WTC11 (cell line): ENCODE results near the gene MICAL2. TPM values are rescaled to one million over a fixed set of nuclear protein-coding genes. Genes with fewer than 3 reads are reported as not detected.

Experiments
- ATAC-seq: fragments of 200-7000 bp; cut with Tn5 transposase; 2 replicates; pipeline ENCODE4 v1.10.0; 2021; ENCODE audit warnings: mild to moderate bottlenecking, moderate library complexity
- CTCF ChIA-PET: fragments of 300-600 bp; sonication (Branson Sonifier 250); formaldehyde crosslinking; loops from one replicate; lab custom pipeline; 2021; ENCODE audit warnings: antibody characterized with exemption; lab: Charles Lee
- POLR2A ChIA-PET: fragments of 350-600 bp; sonication (Branson Sonifier 250); formaldehyde crosslinking; loops from one replicate; lab custom pipeline; 2021; ENCODE audit warnings: antibody characterized with exemption; lab: Charles Lee
- DNase-seq: peaks from one replicate; pipeline ENCODE4 v3.0.0; 2021; ENCODE audit warnings: low spot score
- H3K27ac Mint-ChIP-seq: 2 replicates; pipeline ENCODE4 v1.8.0; 2021; ENCODE audit warnings: mixed read lengths
- H3K27me3 Mint-ChIP-seq: 2 replicates; pipeline ENCODE4 v1.8.0; 2021; ENCODE audit warnings: low read depth, mild to moderate bottlenecking, moderate library complexity, mixed read lengths
- H3K36me3 Mint-ChIP-seq: 2 replicates; pipeline ENCODE4 v1.8.0; 2021; ENCODE audit warnings: mixed read lengths
- H3K4me1 Mint-ChIP-seq: 2 replicates; pipeline ENCODE4 v1.8.0; 2022; ENCODE audit warnings: mixed read lengths
- H3K4me3 Mint-ChIP-seq: 2 replicates; pipeline ENCODE4 v1.8.0; 2021; ENCODE audit warnings: mild to moderate bottlenecking, moderate library complexity, mixed read lengths
- H3K9me3 Mint-ChIP-seq: 2 replicates; pipeline ENCODE4 v1.8.0; 2021; ENCODE audit warnings: mixed read lengths
- CBFB ChIP-seq: sonication (generic); formaldehyde crosslinking; IDR thresholded peaks from 2 replicates; pipeline ENCODE4 v1.8.1; 2022; ENCODE audit warnings: mild to moderate bottlenecking, low read depth, missing genetic modification reagents
- CREB1 ChIP-seq: sonication (generic); formaldehyde crosslinking; IDR thresholded peaks from 2 replicates; pipeline ENCODE4 v1.8.0; 2023; ENCODE audit warnings: mild to moderate bottlenecking, missing genetic modification reagents
- E2F5 ChIP-seq: sonication (generic); formaldehyde crosslinking; IDR thresholded peaks from 2 replicates; pipeline ENCODE4 v1.8.1; 2022; ENCODE audit warnings: mild to moderate bottlenecking, moderate library complexity, missing genetic modification reagents
- ELF4 ChIP-seq: sonication (generic); formaldehyde crosslinking; IDR thresholded peaks from 2 replicates; pipeline ENCODE4 v1.8.1; 2022; ENCODE audit warnings: low read depth, mild to moderate bottlenecking, moderate library complexity, missing genetic modification reagents
- FOXP1 ChIP-seq: sonication (generic); formaldehyde crosslinking; IDR thresholded peaks from 2 replicates; pipeline ENCODE4 v1.8.0; 2022; ENCODE audit warnings: missing genetic modification reagents, mild to moderate bottlenecking, moderate library complexity, borderline replicate concordance
- GTF2I ChIP-seq: fragments of 250-450 bp; sonication (Bioruptor Pico); conservative IDR thresholded peaks from 2 replicates; pipeline ENCODE4 v1.4.0; 2021; ENCODE audit warnings: mild to moderate bottlenecking
- HMGA2 ChIP-seq: fragments of 250-450 bp; sonication (Bioruptor Pico); IDR thresholded peaks from 2 replicates; pipeline ENCODE4 v1.4.0; 2021; ENCODE audit warnings: mild to moderate bottlenecking, moderate library complexity
- HMGXB4 ChIP-seq: sonication (generic); formaldehyde crosslinking; IDR thresholded peaks from 2 replicates; pipeline ENCODE4 v1.8.1; 2023; ENCODE audit warnings: mild to moderate bottlenecking, moderate library complexity, missing genetic modification reagents
- IRF2 ChIP-seq: sonication (generic); formaldehyde crosslinking; IDR thresholded peaks from 2 replicates; pipeline ENCODE4 v1.8.0; 2022; ENCODE audit warnings: low read depth, missing genetic modification reagents, borderline replicate concordance
- JAZF1 ChIP-seq: fragments of 250-450 bp; sonication (Bioruptor Pico); IDR thresholded peaks from 2 replicates; pipeline ENCODE4 v1.9.0; 2021; ENCODE audit warnings: moderate library complexity, mild to moderate bottlenecking, inconsistent platforms
- MXD4 ChIP-seq: fragments of 250-450 bp; sonication (Bioruptor Pico); IDR thresholded peaks from 2 replicates; pipeline ENCODE4 v1.8.0; 2021; ENCODE audit warnings: mild to moderate bottlenecking, moderate library complexity, borderline replicate concordance
- NFATC4 ChIP-seq: fragments of 250-450 bp; sonication (Bioruptor Pico); IDR thresholded peaks from 2 replicates; pipeline ENCODE4 v1.9.0; 2021; ENCODE audit warnings: mild to moderate bottlenecking
- NFE2L1 ChIP-seq: sonication (generic); formaldehyde crosslinking; IDR thresholded peaks from 2 replicates; pipeline ENCODE4 v1.8.1; 2023; ENCODE audit warnings: missing genetic modification reagents
- NR3C1 ChIP-seq: sonication (generic); formaldehyde crosslinking; conservative IDR thresholded peaks from 2 replicates; pipeline ENCODE4 v1.8.1; 2023; ENCODE audit warnings: low read depth, mild to moderate bottlenecking, missing genetic modification reagents
- OVOL2 ChIP-seq: fragments of 250-450 bp; sonication (Bioruptor Pico); IDR thresholded peaks from 2 replicates; pipeline ENCODE4 v1.9.0; 2021; ENCODE audit warnings: mild to moderate bottlenecking, borderline replicate concordance
- PRRX2 ChIP-seq: fragments of 250-450 bp; sonication (Bioruptor Pico); IDR thresholded peaks from 2 replicates; pipeline ENCODE4 v1.8.0; 2021; ENCODE audit warnings: mild to moderate bottlenecking
- SOX15 ChIP-seq: fragments of 250-450 bp; sonication (Bioruptor Pico); IDR thresholded peaks from 2 replicates; pipeline ENCODE4 v1.9.0; 2021; ENCODE audit warnings: mild to moderate bottlenecking
- TEAD4 ChIP-seq: sonication (generic); formaldehyde crosslinking; IDR thresholded peaks from 2 replicates; pipeline ENCODE4 v1.8.0; 2022; ENCODE audit warnings: mild to moderate bottlenecking, missing genetic modification reagents
- TP53 ChIP-seq: sonication (generic); formaldehyde crosslinking; IDR thresholded peaks from 2 replicates; pipeline ENCODE4 v1.8.1; 2023; ENCODE audit warnings: mild to moderate bottlenecking, missing genetic modification reagents
- ZBTB21 ChIP-seq: sonication (generic); formaldehyde crosslinking; IDR thresholded peaks from 2 replicates; pipeline ENCODE4 v1.8.1; 2023; ENCODE audit warnings: mild to moderate bottlenecking, missing genetic modification reagents, borderline replicate concordance
- ZNF219 ChIP-seq: sonication (generic); formaldehyde crosslinking; IDR thresholded peaks from 2 replicates; pipeline ENCODE4 v1.8.0; 2023; ENCODE audit warnings: missing genetic modification reagents, mild to moderate bottlenecking, borderline replicate concordance
- ZNF232 ChIP-seq: sonication (generic); formaldehyde crosslinking; IDR thresholded peaks from 2 replicates; pipeline ENCODE4 v1.8.0; 2022; ENCODE audit warnings: mild to moderate bottlenecking, missing genetic modification reagents
- ZNF317 ChIP-seq: sonication (generic); formaldehyde crosslinking; IDR thresholded peaks from 2 replicates; pipeline ENCODE4 v1.8.1; 2023; ENCODE audit warnings: low read depth, mild to moderate bottlenecking, moderate library complexity, missing genetic modification reagents, borderline replicate concordance
- ZNF396 ChIP-seq: fragments of 250-450 bp; sonication (Bioruptor Pico); IDR thresholded peaks from 2 replicates; pipeline ENCODE4 v1.8.0; 2021; ENCODE audit warnings: mild to moderate bottlenecking, moderate library complexity, borderline replicate concordance
- ZNF416 ChIP-seq: fragments of 250-450 bp; sonication (Bioruptor Pico); IDR thresholded peaks from 2 replicates; pipeline ENCODE4 v1.9.0; 2021; ENCODE audit warnings: mild to moderate bottlenecking, inconsistent platforms
- ZNF512 ChIP-seq: sonication (generic); formaldehyde crosslinking; IDR thresholded peaks from 2 replicates; pipeline ENCODE4 v1.8.1; 2022; ENCODE audit warnings: missing genetic modification reagents, borderline replicate concordance
- total RNA-seq: library from RNA; stranded (reverse); gene quantifications from 3 replicates; pipeline ENCODE4 v1.2.3, GENCODE V29; 2021
- TF ChIP-seq, protein P1 (sequence below): sonication (generic); formaldehyde crosslinking; IDR thresholded peaks from 2 replicates; pipeline ENCODE4 v1.8.0; 2022; ENCODE audit warnings: missing genetic modification reagents
- TF ChIP-seq, protein P2 (sequence below): fragments of 250-450 bp; sonication (Bioruptor Pico); IDR thresholded peaks from 2 replicates; pipeline ENCODE4 v1.9.0; 2021; ENCODE audit warnings: moderate library complexity, mild to moderate bottlenecking, inconsistent platforms, borderline replicate concordance
- TF ChIP-seq, protein P3 (sequence below): sonication (generic); formaldehyde crosslinking; IDR thresholded peaks from 2 replicates; pipeline ENCODE4 v1.8.0; 2022; ENCODE audit warnings: mild to moderate bottlenecking, missing genetic modification reagents

Gene MICAL2
- total RNA-seq, 1 experiment from 2014 or later = 3.1 TPM

DNA sequence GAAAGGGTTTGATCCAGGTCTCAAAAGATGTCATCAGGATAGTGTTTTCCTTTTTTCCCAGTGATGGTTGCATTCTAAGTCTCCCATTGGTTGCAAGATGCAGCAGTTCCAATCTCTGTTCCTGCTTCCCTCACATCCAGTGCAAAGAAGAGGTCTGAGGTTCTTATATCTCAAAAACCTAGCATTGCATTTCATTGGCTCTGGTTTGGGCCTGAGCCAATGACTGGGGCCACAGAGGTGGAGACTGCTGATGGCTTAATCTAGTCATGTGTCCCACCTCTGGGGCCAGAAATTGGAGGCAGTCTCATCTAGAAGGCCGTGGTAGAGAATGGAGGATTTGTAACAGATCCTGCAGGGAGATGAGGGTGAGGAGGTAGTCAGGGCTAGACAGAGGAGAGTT is 13.2 kb upstream of the MICAL2 start:
- POLR2A ChIA-PET = no interaction called here
- peaks cover 38% of the 10 kb centered on the region for H3K4me1 Mint-ChIP-seq
- no peak for ATAC-seq
- CTCF ChIA-PET = no interaction called here
- H3K27ac Mint-ChIP-seq = no peak overlapping the region
- TF ChIP-seq ZNF232 (CRISPR knock-in tag) = no peak
- TF ChIP-seq SOX15 (CRISPR knock-in tag) = no peak
- TF ChIP-seq, protein P1, sequence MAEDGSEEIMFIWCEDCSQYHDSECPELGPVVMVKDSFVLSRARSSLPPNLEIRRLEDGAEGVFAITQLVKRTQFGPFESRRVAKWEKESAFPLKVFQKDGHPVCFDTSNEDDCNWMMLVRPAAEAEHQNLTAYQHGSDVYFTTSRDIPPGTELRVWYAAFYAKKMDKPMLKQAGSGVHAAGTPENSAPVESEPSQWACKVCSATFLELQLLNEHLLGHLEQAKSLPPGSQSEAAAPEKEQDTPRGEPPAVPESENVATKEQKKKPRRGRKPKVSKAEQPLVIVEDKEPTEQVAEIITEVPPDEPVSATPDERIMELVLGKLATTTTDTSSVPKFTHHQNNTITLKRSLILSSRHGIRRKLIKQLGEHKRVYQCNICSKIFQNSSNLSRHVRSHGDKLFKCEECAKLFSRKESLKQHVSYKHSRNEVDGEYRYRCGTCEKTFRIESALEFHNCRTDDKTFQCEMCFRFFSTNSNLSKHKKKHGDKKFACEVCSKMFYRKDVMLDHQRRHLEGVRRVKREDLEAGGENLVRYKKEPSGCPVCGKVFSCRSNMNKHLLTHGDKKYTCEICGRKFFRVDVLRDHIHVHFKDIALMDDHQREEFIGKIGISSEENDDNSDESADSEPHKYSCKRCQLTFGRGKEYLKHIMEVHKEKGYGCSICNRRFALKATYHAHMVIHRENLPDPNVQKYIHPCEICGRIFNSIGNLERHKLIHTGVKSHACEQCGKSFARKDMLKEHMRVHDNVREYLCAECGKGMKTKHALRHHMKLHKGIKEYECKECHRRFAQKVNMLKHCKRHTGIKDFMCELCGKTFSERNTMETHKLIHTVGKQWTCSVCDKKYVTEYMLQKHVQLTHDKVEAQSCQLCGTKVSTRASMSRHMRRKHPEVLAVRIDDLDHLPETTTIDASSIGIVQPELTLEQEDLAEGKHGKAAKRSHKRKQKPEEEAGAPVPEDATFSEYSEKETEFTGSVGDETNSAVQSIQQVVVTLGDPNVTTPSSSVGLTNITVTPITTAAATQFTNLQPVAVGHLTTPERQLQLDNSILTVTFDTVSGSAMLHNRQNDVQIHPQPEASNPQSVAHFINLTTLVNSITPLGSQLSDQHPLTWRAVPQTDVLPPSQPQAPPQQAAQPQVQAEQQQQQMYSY (CRISPR knock-in tag) = no peak
- TF ChIP-seq IRF2 = no peak
- TF ChIP-seq NR3C1 = no peak
- no peak for TF ChIP-seq ZNF396
- no peak for TF ChIP-seq ZBTB21 (CRISPR knock-in tag)
- TF ChIP-seq JAZF1 (CRISPR knock-in tag) = no peak
- no peak for TF ChIP-seq HMGXB4 (CRISPR knock-in tag)
- TF ChIP-seq FOXP1 (CRISPR knock-in tag) = no peak
- TF ChIP-seq TEAD4 (CRISPR knock-in tag) = no peak
- no peak for TF ChIP-seq NFATC4 (CRISPR knock-in tag)
- no peak for TF ChIP-seq CREB1 (CRISPR knock-in tag)
- TF ChIP-seq OVOL2 (CRISPR knock-in tag) = no peak
- no peak for TF ChIP-seq ELF4
- TF ChIP-seq, protein P2, sequence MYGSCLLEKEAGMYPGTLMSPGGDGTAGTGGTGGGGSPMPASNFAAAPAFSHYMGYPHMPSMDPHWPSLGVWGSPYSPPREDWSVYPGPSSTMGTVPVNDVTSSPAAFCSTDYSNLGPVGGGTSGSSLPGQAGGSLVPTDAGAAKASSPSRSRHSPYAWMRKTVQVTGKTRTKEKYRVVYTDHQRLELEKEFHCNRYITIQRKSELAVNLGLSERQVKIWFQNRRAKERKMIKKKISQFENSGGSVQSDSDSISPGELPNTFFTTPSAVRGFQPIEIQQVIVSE (CRISPR knock-in tag) = no peak
- TF ChIP-seq TP53 (CRISPR knock-in tag) = no peak
- TF ChIP-seq ZNF317 (CRISPR knock-in tag) = no peak
- no peak for TF ChIP-seq E2F5 (CRISPR knock-in tag)
- DNase-seq = no peak
- H3K4me3 Mint-ChIP-seq = no peak overlapping the region
- peaks cover 22% of the 10 kb centered on the region for H3K27me3 Mint-ChIP-seq
- H3K9me3 Mint-ChIP-seq = no peaks in the 10 kb centered on the region
- no peaks in the 10 kb centered on the region for H3K36me3 Mint-ChIP-seq

DNA sequence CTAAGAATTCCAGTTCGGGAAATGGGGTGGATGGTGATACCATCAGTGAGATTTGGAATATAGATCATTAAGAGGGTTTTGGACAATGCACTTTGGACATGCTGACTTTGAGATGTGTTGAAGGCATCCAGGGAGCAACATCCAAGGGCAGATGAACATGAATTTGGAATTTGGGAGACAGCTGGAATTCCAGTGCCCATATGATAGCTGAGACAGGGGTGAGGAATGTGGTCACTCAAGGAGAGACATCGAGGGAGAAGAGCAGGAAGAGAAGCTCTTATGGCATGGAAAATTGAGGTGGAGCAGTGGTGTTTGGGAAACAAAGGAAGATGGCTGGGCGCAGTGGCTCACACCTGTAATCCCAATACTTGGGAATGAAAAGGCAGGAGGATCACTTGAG is 11.8 kb upstream of the MICAL2 start:
- ATAC-seq (no peak), DNase-seq (no peak)
- H3K4me3 Mint-ChIP-seq = no peak overlapping the region
- peaks cover 38% of the 10 kb centered on the region for H3K4me1 Mint-ChIP-seq
- POLR2A ChIA-PET = no interaction called here
- no peaks in the 10 kb centered on the region for H3K36me3 Mint-ChIP-seq
- peaks cover 29% of the 10 kb centered on the region for H3K27me3 Mint-ChIP-seq
- no peaks in the 10 kb centered on the region for H3K9me3 Mint-ChIP-seq
- CTCF ChIA-PET = interaction anchor here (0.6 to 2.1 kb wide), 19 partner anchors 9 to 656 kb away, joined by 3 to 9 read pairs (median 4); partner anchors contain the start of gene MICAL2
- no peak overlapping the region for H3K27ac Mint-ChIP-seq
- TF ChIP-seq PRRX2 (no peak), NFE2L1 (CRISPR knock-in tag) (no peak), FOXP1 (CRISPR knock-in tag) (no peak), CREB1 (CRISPR knock-in tag) (no peak), GTF2I (no peak), JAZF1 (CRISPR knock-in tag) (no peak), MXD4 (CRISPR knock-in tag) (no peak), ZNF416 (CRISPR knock-in tag) (no peak), ZNF219 (CRISPR knock-in tag) (no peak), ZNF512 (CRISPR knock-in tag) (no peak), HMGA2 (CRISPR knock-in tag) (no peak), SOX15 (CRISPR knock-in tag) (no peak), CBFB (CRISPR knock-in tag) (no peak)
- TF ChIP-seq, protein P3, sequence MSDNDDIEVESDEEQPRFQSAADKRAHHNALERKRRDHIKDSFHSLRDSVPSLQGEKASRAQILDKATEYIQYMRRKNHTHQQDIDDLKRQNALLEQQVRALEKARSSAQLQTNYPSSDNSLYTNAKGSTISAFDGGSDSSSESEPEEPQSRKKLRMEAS (CRISPR knock-in tag) = no peak
